ENCODE results near the gene DIP2C.

GRCh38 chr10:474406-474805, 215.1 kb downstream of the DIP2C start:
- TF ChIP-seq EZH2 (IDR thresholded peaks at IDR 0.05; ENCODE audit: borderline replicate concordance, insufficient read depth, low read depth, low read length, poor library complexity, severe bottlenecking) (no peak), CTCF (IDR thresholded peaks at IDR 0.05) (no peak)
